NCI-H2196 treated with DMSO at 0.1 percent for 48 hours (cell line): ENCODE measurements around the gene AP2A1.
"Not testable (repeated sequence)": the region's sequence is repeated elsewhere in the genome, so short reads cannot be mapped to it uniquely, and the experiment has no call there.

ENCODE experiments used
- DNase-seq: peaks from one replicate; lab custom pipeline; 2025; ENCODE audit not compliant: unreplicated experiment; lab: John Stamatoyannopoulos, UW

The AP2A1 gene

GRCh38 chr19:49812452-49812996 is 45.7 kb downstream of the AP2A1 start:
- DNase-seq: no peak

- peak; percentile 97 for DNase-seq
These were observed 46.4 kb downstream of the AP2A1 start, which contains the start of gene FUZ for GRCh38 chr19:49812997-49813861. FUZ (minus strand) TSS chr19:49813292; CDS start chr19:49813106, 186 bp downstream.

GRCh38 chr19:49814010-49814409 is 47.2 kb downstream of the AP2A1 start:
- DNase-seq: no peak

GRCh38 chr19:49816590-49816989 is 49.8 kb downstream of the AP2A1 start:
- DNase-seq: no peak

GRCh38 chr19:49817964-49818648 is 51.3 kb downstream of the AP2A1 start, which contains the start of gene MED25:
MED25 (plus strand) TSS chr19:49818289; CDS start chr19:49818342, 53 bp downstream.
- DNase-seq: peak; percentile 81

- DNase-seq: no peak
These were observed 52.0 kb downstream of the AP2A1 start for GRCh38 chr19:49818649-49819370.

GRCh38 chr19:49819452-49820115 is 52.8 kb downstream of the AP2A1 start:
- DNase-seq: not testable (repeated sequence)

GRCh38 chr19:49820125-49820524 is 53.3 kb downstream of the AP2A1 start:
- DNase-seq: no peak

GRCh38 chr19:49823472-49823871 is 56.7 kb downstream of the AP2A1 start:
- DNase-seq: peak; percentile 48

- DNase-seq: no peak
These were observed 57.9 kb downstream of the AP2A1 start for GRCh38 chr19:49824662-49825061.

- DNase-seq: no peak
These were observed 60.2 kb downstream of the AP2A1 start for GRCh38 chr19:49827034-49827433.

GRCh38 chr19:49829200-49829599 is 62.4 kb downstream of the AP2A1 start:
- DNase-seq: no peak

- DNase-seq: no peak
These were observed 62.9 kb downstream of the AP2A1 start for GRCh38 chr19:49829721-49830120.

- DNase-seq: no peak
These were observed 64.0 kb downstream of the AP2A1 start for GRCh38 chr19:49830766-49831165.

- no peak for DNase-seq
These were observed 64.8 kb downstream of the AP2A1 start for GRCh38 chr19:49831592-49831991.

- no peak for DNase-seq
These were observed 65.8 kb downstream of the AP2A1 start for GRCh38 chr19:49832556-49832955.

- no peak for DNase-seq
These were observed 66.8 kb downstream of the AP2A1 start for GRCh38 chr19:49833599-49833998.

- no peak for DNase-seq
These were observed 68.8 kb downstream of the AP2A1 start for GRCh38 chr19:49835562-49835961.

- DNase-seq: no peak
These were observed 69.6 kb downstream of the AP2A1 start for GRCh38 chr19:49836176-49837008.

- no peak for DNase-seq
These were observed 70.2 kb downstream of the AP2A1 start for GRCh38 chr19:49837009-49837310.
